Measurements from ENCODE around the gene SERPINA12. TPM values are rescaled to one million over a fixed set of nuclear protein-coding genes. Genes with fewer than 3 reads are reported as not detected.

The SERPINA12 gene
- total and polyA plus RNA-seq, 2 of the 13 experiments (the other 11 are each of a cell fraction or from before 2014, with no cell fraction given), result 0.08 TPM; not detected in 1

DNA sequence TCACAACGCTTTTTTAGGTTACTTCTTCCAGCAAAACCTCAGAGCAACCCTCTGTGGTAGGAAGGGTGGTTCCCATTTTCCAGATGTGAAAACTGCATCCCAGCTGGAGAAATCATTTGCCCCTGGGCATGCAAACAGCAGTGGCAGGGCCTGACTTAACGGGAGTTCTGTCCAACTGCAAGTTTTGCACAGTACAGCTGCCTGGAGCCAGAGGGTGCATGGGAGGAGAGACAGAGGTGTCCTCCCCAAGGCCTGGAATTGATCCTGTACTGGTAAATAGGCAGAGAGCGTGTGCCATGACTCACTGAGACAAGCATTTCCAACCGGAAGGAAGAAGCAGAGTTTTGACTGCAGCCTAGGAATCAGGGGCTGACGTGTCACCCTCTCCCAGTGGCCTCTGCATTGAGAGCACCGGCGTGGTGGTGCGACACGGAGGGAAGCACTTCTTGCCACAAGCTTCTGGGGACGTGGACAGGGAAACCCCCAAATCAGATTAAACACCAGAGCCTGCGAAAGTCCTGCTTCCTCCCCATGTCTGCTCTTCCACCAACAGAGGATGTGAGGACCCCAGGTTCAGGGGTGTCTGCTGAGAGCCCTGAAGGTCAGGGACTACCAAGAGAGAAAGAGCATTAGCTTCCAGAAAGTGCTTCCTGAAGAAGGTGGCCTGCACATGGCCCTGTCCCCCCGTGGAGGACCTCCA lies 33.0 kb upstream of the SERPINA12 start (continued):
- TF ChIP-seq, protein P1, sequence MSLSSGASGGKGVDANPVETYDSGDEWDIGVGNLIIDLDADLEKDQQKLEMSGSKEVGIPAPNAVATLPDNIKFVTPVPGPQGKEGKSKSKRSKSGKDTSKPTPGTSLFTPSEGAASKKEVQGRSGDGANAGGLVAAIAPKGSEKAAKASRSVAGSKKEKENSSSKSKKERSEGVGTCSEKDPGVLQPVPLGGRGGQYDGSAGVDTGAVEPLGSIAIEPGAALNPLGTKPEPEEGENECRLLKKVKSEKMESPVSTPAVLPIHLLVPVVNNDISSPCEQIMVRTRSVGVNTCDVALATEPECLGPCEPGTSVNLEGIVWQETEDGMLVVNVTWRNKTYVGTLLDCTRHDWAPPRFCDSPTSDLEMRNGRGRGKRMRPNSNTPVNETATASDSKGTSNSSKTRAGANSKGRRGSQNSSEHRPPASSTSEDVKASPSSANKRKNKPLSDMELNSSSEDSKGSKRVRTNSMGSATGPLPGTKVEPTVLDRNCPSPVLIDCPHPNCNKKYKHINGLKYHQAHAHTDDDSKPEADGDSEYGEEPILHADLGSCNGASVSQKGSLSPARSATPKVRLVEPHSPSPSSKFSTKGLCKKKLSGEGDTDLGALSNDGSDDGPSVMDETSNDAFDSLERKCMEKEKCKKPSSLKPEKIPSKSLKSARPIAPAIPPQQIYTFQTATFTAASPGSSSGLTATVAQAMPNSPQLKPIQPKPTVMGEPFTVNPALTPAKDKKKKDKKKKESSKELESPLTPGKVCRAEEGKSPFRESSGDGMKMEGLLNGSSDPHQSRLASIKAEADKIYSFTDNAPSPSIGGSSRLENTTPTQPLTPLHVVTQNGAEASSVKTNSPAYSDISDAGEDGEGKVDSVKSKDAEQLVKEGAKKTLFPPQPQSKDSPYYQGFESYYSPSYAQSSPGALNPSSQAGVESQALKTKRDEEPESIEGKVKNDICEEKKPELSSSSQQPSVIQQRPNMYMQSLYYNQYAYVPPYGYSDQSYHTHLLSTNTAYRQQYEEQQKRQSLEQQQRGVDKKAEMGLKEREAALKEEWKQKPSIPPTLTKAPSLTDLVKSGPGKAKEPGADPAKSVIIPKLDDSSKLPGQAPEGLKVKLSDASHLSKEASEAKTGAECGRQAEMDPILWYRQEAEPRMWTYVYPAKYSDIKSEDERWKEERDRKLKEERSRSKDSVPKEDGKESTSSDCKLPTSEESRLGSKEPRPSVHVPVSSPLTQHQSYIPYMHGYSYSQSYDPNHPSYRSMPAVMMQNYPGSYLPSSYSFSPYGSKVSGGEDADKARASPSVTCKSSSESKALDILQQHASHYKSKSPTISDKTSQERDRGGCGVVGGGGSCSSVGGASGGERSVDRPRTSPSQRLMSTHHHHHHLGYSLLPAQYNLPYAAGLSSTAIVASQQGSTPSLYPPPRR (CRISPR knock-in tag; IDR thresholded peaks at IDR 0.05; ENCODE audit: borderline replicate concordance), result 0 out of 2 replicates have a peak, but pooled peaks have one; percentile 32
- peak; percentile 38; the same call in 1 of the 2 replicates for TF ChIP-seq ZNF607 (CRISPR knock-in tag; IDR thresholded peaks at IDR 0.05; ENCODE audit: borderline replicate concordance)
- TF ChIP-seq, protein P2, sequence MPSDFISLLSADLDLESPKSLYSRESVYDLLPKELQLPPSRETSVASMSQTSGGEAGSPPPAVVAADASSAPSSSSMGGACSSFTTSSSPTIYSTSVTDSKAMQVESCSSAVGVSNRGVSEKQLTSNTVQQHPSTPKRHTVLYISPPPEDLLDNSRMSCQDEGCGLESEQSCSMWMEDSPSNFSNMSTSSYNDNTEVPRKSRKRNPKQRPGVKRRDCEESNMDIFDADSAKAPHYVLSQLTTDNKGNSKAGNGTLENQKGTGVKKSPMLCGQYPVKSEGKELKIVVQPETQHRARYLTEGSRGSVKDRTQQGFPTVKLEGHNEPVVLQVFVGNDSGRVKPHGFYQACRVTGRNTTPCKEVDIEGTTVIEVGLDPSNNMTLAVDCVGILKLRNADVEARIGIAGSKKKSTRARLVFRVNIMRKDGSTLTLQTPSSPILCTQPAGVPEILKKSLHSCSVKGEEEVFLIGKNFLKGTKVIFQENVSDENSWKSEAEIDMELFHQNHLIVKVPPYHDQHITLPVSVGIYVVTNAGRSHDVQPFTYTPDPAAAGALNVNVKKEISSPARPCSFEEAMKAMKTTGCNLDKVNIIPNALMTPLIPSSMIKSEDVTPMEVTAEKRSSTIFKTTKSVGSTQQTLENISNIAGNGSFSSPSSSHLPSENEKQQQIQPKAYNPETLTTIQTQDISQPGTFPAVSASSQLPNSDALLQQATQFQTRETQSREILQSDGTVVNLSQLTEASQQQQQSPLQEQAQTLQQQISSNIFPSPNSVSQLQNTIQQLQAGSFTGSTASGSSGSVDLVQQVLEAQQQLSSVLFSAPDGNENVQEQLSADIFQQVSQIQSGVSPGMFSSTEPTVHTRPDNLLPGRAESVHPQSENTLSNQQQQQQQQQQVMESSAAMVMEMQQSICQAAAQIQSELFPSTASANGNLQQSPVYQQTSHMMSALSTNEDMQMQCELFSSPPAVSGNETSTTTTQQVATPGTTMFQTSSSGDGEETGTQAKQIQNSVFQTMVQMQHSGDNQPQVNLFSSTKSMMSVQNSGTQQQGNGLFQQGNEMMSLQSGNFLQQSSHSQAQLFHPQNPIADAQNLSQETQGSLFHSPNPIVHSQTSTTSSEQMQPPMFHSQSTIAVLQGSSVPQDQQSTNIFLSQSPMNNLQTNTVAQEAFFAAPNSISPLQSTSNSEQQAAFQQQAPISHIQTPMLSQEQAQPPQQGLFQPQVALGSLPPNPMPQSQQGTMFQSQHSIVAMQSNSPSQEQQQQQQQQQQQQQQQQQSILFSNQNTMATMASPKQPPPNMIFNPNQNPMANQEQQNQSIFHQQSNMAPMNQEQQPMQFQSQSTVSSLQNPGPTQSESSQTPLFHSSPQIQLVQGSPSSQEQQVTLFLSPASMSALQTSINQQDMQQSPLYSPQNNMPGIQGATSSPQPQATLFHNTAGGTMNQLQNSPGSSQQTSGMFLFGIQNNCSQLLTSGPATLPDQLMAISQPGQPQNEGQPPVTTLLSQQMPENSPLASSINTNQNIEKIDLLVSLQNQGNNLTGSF (CRISPR knock-in tag; IDR thresholded peaks at IDR 0.05), result no peak
- 0 out of 2 replicates have a peak, but pooled peaks have one; percentile 30 for TF ChIP-seq BCL6 (CRISPR knock-in tag; IDR thresholded peaks at IDR 0.05)
- TF ChIP-seq POLR2G (IDR thresholded peaks at IDR 0.05; ENCODE audit: low read depth, low read length), result peak; percentile 37; the same call in 1 of the 2 replicates
- TF ChIP-seq ZMYM2 (CRISPR knock-in tag; IDR thresholded peaks at IDR 0.05), result 0 out of 2 replicates have a peak, but pooled peaks have one; percentile 42
- TF ChIP-seq KDM5B (CRISPR knock-in tag; IDR thresholded peaks at IDR 0.05; ENCODE audit: borderline replicate concordance), result 0 out of 2 replicates have a peak, but pooled peaks have one; percentile 20
- no peak for TF ChIP-seq ZNF235 (CRISPR knock-in tag; IDR thresholded peaks at IDR 0.05; ENCODE audit: borderline replicate concordance)
- TF ChIP-seq, protein P3, sequence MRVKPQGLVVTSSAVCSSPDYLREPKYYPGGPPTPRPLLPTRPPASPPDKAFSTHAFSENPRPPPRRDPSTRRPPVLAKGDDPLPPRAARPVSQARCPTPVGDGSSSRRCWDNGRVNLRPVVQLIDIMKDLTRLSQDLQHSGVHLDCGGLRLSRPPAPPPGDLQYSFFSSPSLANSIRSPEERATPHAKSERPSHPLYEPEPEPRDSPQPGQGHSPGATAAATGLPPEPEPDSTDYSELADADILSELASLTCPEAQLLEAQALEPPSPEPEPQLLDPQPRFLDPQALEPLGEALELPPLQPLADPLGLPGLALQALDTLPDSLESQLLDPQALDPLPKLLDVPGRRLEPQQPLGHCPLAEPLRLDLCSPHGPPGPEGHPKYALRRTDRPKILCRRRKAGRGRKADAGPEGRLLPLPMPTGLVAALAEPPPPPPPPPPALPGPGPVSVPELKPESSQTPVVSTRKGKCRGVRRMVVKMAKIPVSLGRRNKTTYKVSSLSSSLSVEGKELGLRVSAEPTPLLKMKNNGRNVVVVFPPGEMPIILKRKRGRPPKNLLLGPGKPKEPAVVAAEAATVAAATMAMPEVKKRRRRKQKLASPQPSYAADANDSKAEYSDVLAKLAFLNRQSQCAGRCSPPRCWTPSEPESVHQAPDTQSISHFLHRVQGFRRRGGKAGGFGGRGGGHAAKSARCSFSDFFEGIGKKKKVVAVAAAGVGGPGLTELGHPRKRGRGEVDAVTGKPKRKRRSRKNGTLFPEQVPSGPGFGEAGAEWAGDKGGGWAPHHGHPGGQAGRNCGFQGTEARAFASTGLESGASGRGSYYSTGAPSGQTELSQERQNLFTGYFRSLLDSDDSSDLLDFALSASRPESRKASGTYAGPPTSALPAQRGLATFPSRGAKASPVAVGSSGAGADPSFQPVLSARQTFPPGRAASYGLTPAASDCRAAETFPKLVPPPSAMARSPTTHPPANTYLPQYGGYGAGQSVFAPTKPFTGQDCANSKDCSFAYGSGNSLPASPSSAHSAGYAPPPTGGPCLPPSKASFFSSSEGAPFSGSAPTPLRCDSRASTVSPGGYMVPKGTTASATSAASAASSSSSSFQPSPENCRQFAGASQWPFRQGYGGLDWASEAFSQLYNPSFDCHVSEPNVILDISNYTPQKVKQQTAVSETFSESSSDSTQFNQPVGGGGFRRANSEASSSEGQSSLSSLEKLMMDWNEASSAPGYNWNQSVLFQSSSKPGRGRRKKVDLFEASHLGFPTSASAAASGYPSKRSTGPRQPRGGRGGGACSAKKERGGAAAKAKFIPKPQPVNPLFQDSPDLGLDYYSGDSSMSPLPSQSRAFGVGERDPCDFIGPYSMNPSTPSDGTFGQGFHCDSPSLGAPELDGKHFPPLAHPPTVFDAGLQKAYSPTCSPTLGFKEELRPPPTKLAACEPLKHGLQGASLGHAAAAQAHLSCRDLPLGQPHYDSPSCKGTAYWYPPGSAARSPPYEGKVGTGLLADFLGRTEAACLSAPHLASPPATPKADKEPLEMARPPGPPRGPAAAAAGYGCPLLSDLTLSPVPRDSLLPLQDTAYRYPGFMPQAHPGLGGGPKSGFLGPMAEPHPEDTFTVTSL (CRISPR knock-in tag; IDR thresholded peaks at IDR 0.05; ENCODE audit: borderline replicate concordance), result 0 out of 2 replicates have a peak, but pooled peaks have one; percentile 37
- TF ChIP-seq KAT8 (CRISPR knock-in tag; IDR thresholded peaks at IDR 0.05), result peak; percentile 55; the same call in 1 of the 2 replicates
- TF ChIP-seq JDP2 (CRISPR knock-in tag; IDR thresholded peaks at IDR 0.05; ENCODE audit: borderline replicate concordance), result no peak
- TF ChIP-seq ZNF441 (CRISPR knock-in tag; IDR thresholded peaks at IDR 0.05; ENCODE audit: borderline replicate concordance), result peak; percentile 30; the same call in 1 of the 2 replicates

Data from HepG2 (cell line).